NT2/D1 (cell line): Measurements from ENCODE around the gene HSD17B3.

Source experiments
- DNase-seq: peaks from one replicate; pipeline ENCODE4 v3.0.0-alpha.2; 2011; ENCODE audit warnings: low read depth, low spot score
- H3K27me3 ChIP-seq: 2 replicates; pipeline ENCODE4 v1.6.0; 2011; ENCODE audit warnings: mild to moderate bottlenecking; ENCODE audit not compliant: insufficient read length, insufficient read depth
- H3K36me3 ChIP-seq: 2 replicates; pipeline ENCODE4 v1.6.1; 2011; ENCODE audit warnings: mild to moderate bottlenecking, low read length, mixed read lengths; ENCODE audit not compliant: insufficient read depth, insufficient read length
- H3K4me1 ChIP-seq: 2 replicates; pipeline ENCODE4 v1.5.1; 2011; ENCODE audit not compliant: insufficient read depth, insufficient read length
- H3K4me3 ChIP-seq: 2 replicates; pipeline ENCODE4 v1.5.1; 2011; ENCODE audit warnings: low read depth; ENCODE audit not compliant: insufficient read length
- H3K9ac ChIP-seq: 2 replicates; pipeline ENCODE4 v1.6.0; 2011; ENCODE audit warnings: low read depth; ENCODE audit not compliant: insufficient read length
- H3K9me3 ChIP-seq: 2 replicates; pipeline ENCODE4 v1.5.1; 2011; ENCODE audit warnings: mild to moderate bottlenecking, low read length; ENCODE audit not compliant: insufficient read depth
- SUZ12 ChIP-seq: IDR thresholded peaks from 2 replicates; pipeline ENCODE4 v1.6.1; 2011; ENCODE audit not compliant: insufficient read length, insufficient read depth; ENCODE audit errors: extremely low read depth
- YY1 ChIP-seq: IDR thresholded peaks from 2 replicates; pipeline ENCODE4 v1.6.1; 2011; ENCODE audit not compliant: insufficient read length, insufficient read depth
- ZNF274 ChIP-seq: IDR thresholded peaks from 2 replicates; pipeline ENCODE4 v1.6.1; 2011; ENCODE audit warnings: mild to moderate bottlenecking, low read depth, low read length

The HSD17B3 gene

GRCh38 chr9:96217294-96217707 lies 84.7 kb downstream of the HSD17B3 start:
- Histone ChIP-seq H3K27me3 (peaks cover 7% of the 10 kb centered on the region), H3K9me3 (peaks cover 6% of the 10 kb centered on the region; the same call in 1 of the 2 replicates), H3K4me1 (peaks cover 6% of the 10 kb centered on the region), H3K9ac (no peak overlapping the region), H3K4me3 (no peak overlapping the region), H3K36me3 (no peaks in the 10 kb centered on the region)
- DNase-seq: no peak
- TF ChIP-seq ZNF274 (no peak), SUZ12 (no peak), YY1 (no peak)

GRCh38 chr9:96216583-96216982 lies 85.4 kb downstream of the HSD17B3 start:
- no peak overlapping the region for H3K9ac ChIP-seq
- H3K36me3 ChIP-seq: no peaks in the 10 kb centered on the region
- peaks cover 6% of the 10 kb centered on the region for H3K4me1 ChIP-seq
- H3K9me3 ChIP-seq: peaks cover 6% of the 10 kb centered on the region; the same call in 1 of the 2 replicates
- TF ChIP-seq SUZ12 (no peak), YY1 (no peak), ZNF274 (no peak)
- no peak overlapping the region for H3K4me3 ChIP-seq
- peaks cover 7% of the 10 kb centered on the region for H3K27me3 ChIP-seq
- DNase-seq: no peak

GRCh38 chr9:96215841-96216240 lies 86.1 kb downstream of the HSD17B3 start:
- H3K9ac ChIP-seq: no peak overlapping the region
- H3K4me1 ChIP-seq: peaks cover 6% of the 10 kb centered on the region
- no peak overlapping the region for H3K4me3 ChIP-seq
- peaks cover 6% of the 10 kb centered on the region; the same call in 1 of the 2 replicates for H3K9me3 ChIP-seq
- no peaks in the 10 kb centered on the region for H3K36me3 ChIP-seq
- TF ChIP-seq YY1 (no peak), SUZ12 (no peak), ZNF274 (no peak)
- H3K27me3 ChIP-seq: peaks cover 7% of the 10 kb centered on the region
- no peak for DNase-seq

GRCh38 chr9:96214635-96215034 lies 87.3 kb downstream of the HSD17B3 start:
- DNase-seq: peak; percentile 44
- H3K9me3 ChIP-seq: peaks cover 6% of the 10 kb centered on the region; the same call in 1 of the 2 replicates
- H3K27me3 ChIP-seq: peaks cover 7% of the 10 kb centered on the region
- H3K36me3 ChIP-seq: no peaks in the 10 kb centered on the region
- no peak overlapping the region for H3K9ac ChIP-seq
- peaks cover 6% of the 10 kb centered on the region for H3K4me1 ChIP-seq
- no peak for TF ChIP-seq ZNF274
- no peak for TF ChIP-seq SUZ12
- TF ChIP-seq YY1: no peak
- H3K4me3 ChIP-seq: no peak overlapping the region

GRCh38 chr9:96209407-96210271 lies 92.3 kb downstream of the HSD17B3 start:
- Histone ChIP-seq H3K27me3 (no peaks in the 10 kb centered on the region), H3K9ac (no peak overlapping the region), H3K4me3 (no peak overlapping the region), H3K4me1 (peaks cover 2% of the 10 kb centered on the region), H3K9me3 (peaks cover 14% of the 10 kb centered on the region), H3K36me3 (no peaks in the 10 kb centered on the region)
- no peak for TF ChIP-seq SUZ12
- no peak for DNase-seq

GRCh38 chr9:96206156-96206751 lies 95.7 kb downstream of the HSD17B3 start:
- no peak for TF ChIP-seq SUZ12
- no peak for TF ChIP-seq ZNF274
- no peak for TF ChIP-seq YY1
- H3K9me3 ChIP-seq: peaks cover 12% of the 10 kb centered on the region
- no peak for DNase-seq
- H3K36me3 ChIP-seq: no peaks in the 10 kb centered on the region
- H3K27me3 ChIP-seq: peaks cover 3% of the 10 kb centered on the region
- H3K9ac ChIP-seq: no peak overlapping the region
- no peak overlapping the region for H3K4me3 ChIP-seq
- H3K4me1 ChIP-seq: peaks cover 2% of the 10 kb centered on the region

GRCh38 chr9:96204853-96205252 lies 97.1 kb downstream of the HSD17B3 start:
- Histone ChIP-seq H3K4me1 (peaks cover 5% of the 10 kb centered on the region), H3K36me3 (no peaks in the 10 kb centered on the region), H3K27me3 (peaks cover 3% of the 10 kb centered on the region), H3K9me3 (peaks cover 12% of the 10 kb centered on the region), H3K4me3 (no peak overlapping the region), H3K9ac (no peak overlapping the region)
- DNase-seq: no peak
- TF ChIP-seq ZNF274 (no peak), SUZ12 (no peak), YY1 (no peak)
